Astrocyte (in vitro differentiated cells and primary cell): ENCODE measurements around the gene PIP5K1A. TPM values are rescaled to one million over a fixed set of nuclear protein-coding genes. Genes with fewer than 3 reads are reported as not detected.
A peak's percentile ranks its signal among the peaks of the same experiment; 100 is the strongest.

Source experiments
- DNase-seq: peaks from one replicate; pipeline ENCODE4 v3.0.0-alpha.2; 2010; ENCODE audit warnings: low read depth
- FAIRE-seq: peaks from 2 replicates; lab custom pipeline; 2011; peaks lifted over from hg19 to GRCh38; lab: Jason Lieb, UNC
- H2AFZ ChIP-seq: 2 replicates; pipeline ENCODE4 v1.6.0; 2012; ENCODE audit warnings: low read depth, low read length, inconsistent platforms
- H3K27ac ChIP-seq: 2 replicates; pipeline ENCODE4 v1.5.1; 2011; ENCODE audit warnings: low read depth, low read length, inconsistent platforms
- H3K27me3 ChIP-seq: 2 replicates; pipeline ENCODE4 v1.6.0; 2011; ENCODE audit warnings: low read length, inconsistent platforms; ENCODE audit not compliant: insufficient read depth
- H3K36me3 ChIP-seq: 2 replicates; pipeline ENCODE4 v1.5.1; 2011; ENCODE audit warnings: low read length, inconsistent platforms; ENCODE audit not compliant: insufficient read depth
- H3K4me1 ChIP-seq: 2 replicates; pipeline ENCODE4 v1.5.1; 2011; ENCODE audit warnings: low read length, inconsistent platforms; ENCODE audit not compliant: insufficient read depth
- H3K4me2 ChIP-seq: 2 replicates; pipeline ENCODE4 v1.6.0; 2012; ENCODE audit warnings: low read length, inconsistent platforms
- H3K4me3 ChIP-seq: 2 replicates; pipeline ENCODE4 v1.5.1; 2011; ENCODE audit warnings: low read depth, mild to moderate bottlenecking, low read length, inconsistent platforms; ENCODE audit not compliant: insufficient read depth
- H3K79me2 ChIP-seq: 2 replicates; pipeline ENCODE4 v1.6.0; 2012; ENCODE audit warnings: mild to moderate bottlenecking, low read length, inconsistent platforms; ENCODE audit not compliant: insufficient read depth
- H3K9ac ChIP-seq: 2 replicates; pipeline ENCODE4 v1.6.0; 2012; ENCODE audit warnings: mild to moderate bottlenecking, low read length, inconsistent platforms
- H3K9me3 ChIP-seq: 2 replicates; pipeline ENCODE4 v1.5.1; 2012; ENCODE audit warnings: low read depth, mild to moderate bottlenecking, low read length, inconsistent platforms; ENCODE audit not compliant: insufficient read depth
- H4K20me1 ChIP-seq: 2 replicates; pipeline ENCODE4 v1.6.0; 2012; ENCODE audit warnings: low read length, inconsistent platforms; ENCODE audit not compliant: insufficient read depth
- H3K27ac Mint-ChIP-seq: one replicate; pipeline ENCODE4 v1.8.0; 2021; ENCODE audit warnings: mild to moderate bottlenecking, mixed read lengths; ENCODE audit not compliant: unreplicated experiment
- H3K27me3 Mint-ChIP-seq: one replicate; pipeline ENCODE4 v1.8.0; 2021; ENCODE audit warnings: low read depth, mixed read lengths; ENCODE audit not compliant: unreplicated experiment
- H3K36me3 Mint-ChIP-seq: one replicate; pipeline ENCODE4 v1.8.0; 2021; ENCODE audit warnings: low read depth, mixed read lengths; ENCODE audit not compliant: unreplicated experiment
- H3K4me1 Mint-ChIP-seq: one replicate; pipeline ENCODE4 v1.8.0; 2021; ENCODE audit warnings: low read depth, mixed read lengths; ENCODE audit not compliant: unreplicated experiment
- H3K4me3 Mint-ChIP-seq: one replicate; pipeline ENCODE4 v1.8.0; 2021; ENCODE audit warnings: mild to moderate bottlenecking, moderate library complexity, mixed read lengths; ENCODE audit not compliant: unreplicated experiment
- H3K9me3 Mint-ChIP-seq: one replicate; pipeline ENCODE4 v1.8.0; 2021; ENCODE audit warnings: mild to moderate bottlenecking, mixed read lengths; ENCODE audit not compliant: unreplicated experiment
- EZH2 ChIP-seq: IDR thresholded peaks from 2 replicates; pipeline ENCODE4 v1.6.1; 2012; ENCODE audit warnings: mild to moderate bottlenecking, low read length, inconsistent platforms; ENCODE audit not compliant: insufficient read depth
- total RNA-seq: library from RNA; stranded (reverse); gene quantifications from 2 replicates; pipeline ENCODE4 v1.2.1, GENCODE V29; 2021
- TF ChIP-seq, protein P1 (sequence below): IDR thresholded peaks from 2 replicates; pipeline ENCODE4 v1.5.1; 2011; ENCODE audit warnings: low read depth, mild to moderate bottlenecking, inconsistent platforms, low read length, moderate library complexity; ENCODE audit not compliant: insufficient read depth

PIP5K1A gene
- total RNA-seq, 1 donor from 2014 or later = 121 TPM

DNA sequence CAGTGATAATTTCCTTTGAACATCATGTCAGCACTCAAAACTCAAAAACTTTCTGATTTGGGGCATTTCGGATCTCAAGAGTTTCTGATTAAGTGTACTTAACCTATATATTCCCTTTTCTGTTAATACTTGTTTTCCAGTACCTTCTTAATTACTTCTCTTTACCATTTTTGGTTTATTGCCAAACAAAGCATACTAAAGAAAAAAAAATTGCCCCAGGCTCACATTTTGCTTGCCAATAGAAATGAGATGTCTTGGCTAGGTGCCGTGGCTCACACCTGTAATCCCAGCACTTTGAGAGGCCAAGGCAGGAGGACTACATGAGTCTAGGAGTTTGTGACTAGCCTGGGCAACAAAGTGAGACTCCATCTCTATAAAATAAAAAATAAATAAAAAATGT is 61.0 kb downstream of the PIP5K1A start:
- H3K36me3 Mint-ChIP-seq = peaks cover 11% of the 10 kb centered on the region
- Histone ChIP-seq H3K79me2 (peaks cover 84% of the 10 kb centered on the region), H2AFZ (no peak overlapping the region), H3K9ac (no peak overlapping the region), H3K4me2 (no peak overlapping the region), H3K27ac (no peak overlapping the region), H3K36me3 (peaks cover 6% of the 10 kb centered on the region), H3K27me3 (no peaks in the 10 kb centered on the region), H3K9me3 (no peaks in the 10 kb centered on the region), H4K20me1 (peaks cover 61% of the 10 kb centered on the region), H3K4me1 (peaks cover 7% of the 10 kb centered on the region), H3K4me3 (no peak overlapping the region)
- no peak for FAIRE-seq
- H3K27me3 Mint-ChIP-seq = no peaks in the 10 kb centered on the region
- TF ChIP-seq EZH2 = no peak
- TF ChIP-seq, protein P1, sequence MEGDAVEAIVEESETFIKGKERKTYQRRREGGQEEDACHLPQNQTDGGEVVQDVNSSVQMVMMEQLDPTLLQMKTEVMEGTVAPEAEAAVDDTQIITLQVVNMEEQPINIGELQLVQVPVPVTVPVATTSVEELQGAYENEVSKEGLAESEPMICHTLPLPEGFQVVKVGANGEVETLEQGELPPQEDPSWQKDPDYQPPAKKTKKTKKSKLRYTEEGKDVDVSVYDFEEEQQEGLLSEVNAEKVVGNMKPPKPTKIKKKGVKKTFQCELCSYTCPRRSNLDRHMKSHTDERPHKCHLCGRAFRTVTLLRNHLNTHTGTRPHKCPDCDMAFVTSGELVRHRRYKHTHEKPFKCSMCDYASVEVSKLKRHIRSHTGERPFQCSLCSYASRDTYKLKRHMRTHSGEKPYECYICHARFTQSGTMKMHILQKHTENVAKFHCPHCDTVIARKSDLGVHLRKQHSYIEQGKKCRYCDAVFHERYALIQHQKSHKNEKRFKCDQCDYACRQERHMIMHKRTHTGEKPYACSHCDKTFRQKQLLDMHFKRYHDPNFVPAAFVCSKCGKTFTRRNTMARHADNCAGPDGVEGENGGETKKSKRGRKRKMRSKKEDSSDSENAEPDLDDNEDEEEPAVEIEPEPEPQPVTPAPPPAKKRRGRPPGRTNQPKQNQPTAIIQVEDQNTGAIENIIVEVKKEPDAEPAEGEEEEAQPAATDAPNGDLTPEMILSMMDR = no peak
- no peak overlapping the region for H3K4me3 Mint-ChIP-seq
- peaks cover 14% of the 10 kb centered on the region for H3K4me1 Mint-ChIP-seq
- H3K9me3 Mint-ChIP-seq = no peaks in the 10 kb centered on the region
- H3K27ac Mint-ChIP-seq = no peak overlapping the region
- DNase-seq = no peak

DNA sequence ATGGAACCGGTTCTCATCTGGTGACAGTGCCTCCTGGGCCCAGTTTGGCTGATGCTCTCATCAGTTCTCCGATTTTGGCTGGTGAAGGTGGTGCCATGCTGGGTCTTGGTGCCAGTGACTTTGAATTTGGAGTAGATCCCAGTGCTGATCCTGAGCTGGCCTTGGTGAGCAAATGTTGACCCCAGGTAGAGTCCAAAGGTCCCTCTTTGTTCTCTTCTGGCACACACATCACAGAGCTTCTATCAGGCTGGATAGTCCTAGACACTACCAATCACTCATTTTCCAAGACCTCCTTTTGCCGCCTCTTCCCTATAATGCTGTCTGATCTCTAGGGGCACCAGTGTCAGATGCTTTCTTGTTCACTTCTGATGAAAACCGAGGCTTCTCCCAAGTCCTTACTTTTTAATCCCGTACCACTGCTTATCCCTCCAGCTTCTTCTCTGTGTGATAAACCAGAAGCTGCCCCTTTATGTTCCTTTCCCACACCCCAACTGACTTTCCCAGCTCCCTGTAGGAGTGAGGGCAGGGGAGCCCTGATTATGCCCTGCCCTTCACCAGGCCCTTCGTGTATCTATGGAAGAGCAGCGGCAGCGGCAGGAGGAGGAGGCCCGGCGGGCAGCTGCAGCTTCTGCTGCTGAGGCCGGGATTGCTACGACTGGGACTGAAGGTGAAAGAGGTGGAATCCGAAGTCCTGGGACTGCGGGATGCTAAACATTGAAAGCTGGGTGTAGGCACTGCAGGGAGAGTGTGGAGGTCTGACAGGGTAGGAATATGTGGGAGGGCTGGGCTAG is 67.3 kb downstream of the PIP5K1A start:
- TF ChIP-seq, protein P1 = no peak
- no peak for TF ChIP-seq EZH2
- H3K9me3 Mint-ChIP-seq = no peaks in the 10 kb centered on the region
- Histone ChIP-seq H3K79me2 (peaks cover 23% of the 10 kb centered on the region), H3K4me2 (no peak overlapping the region), H3K9me3 (no peaks in the 10 kb centered on the region), H3K36me3 (peaks cover 31% of the 10 kb centered on the region), H3K9ac (no peak overlapping the region), H3K27me3 (no peaks in the 10 kb centered on the region), H3K4me1 (no peaks in the 10 kb centered on the region), H3K27ac (no peak overlapping the region), H2AFZ (no peak overlapping the region), H4K20me1 (peaks cover 15% of the 10 kb centered on the region), H3K4me3 (no peak overlapping the region)
- no peak overlapping the region for H3K27ac Mint-ChIP-seq
- peaks cover 4% of the 10 kb centered on the region for H3K4me1 Mint-ChIP-seq
- H3K4me3 Mint-ChIP-seq = no peak overlapping the region
- FAIRE-seq (no peak), DNase-seq (no peak)
- H3K36me3 Mint-ChIP-seq = peaks cover 25% of the 10 kb centered on the region
- H3K27me3 Mint-ChIP-seq = no peaks in the 10 kb centered on the region

DNA sequence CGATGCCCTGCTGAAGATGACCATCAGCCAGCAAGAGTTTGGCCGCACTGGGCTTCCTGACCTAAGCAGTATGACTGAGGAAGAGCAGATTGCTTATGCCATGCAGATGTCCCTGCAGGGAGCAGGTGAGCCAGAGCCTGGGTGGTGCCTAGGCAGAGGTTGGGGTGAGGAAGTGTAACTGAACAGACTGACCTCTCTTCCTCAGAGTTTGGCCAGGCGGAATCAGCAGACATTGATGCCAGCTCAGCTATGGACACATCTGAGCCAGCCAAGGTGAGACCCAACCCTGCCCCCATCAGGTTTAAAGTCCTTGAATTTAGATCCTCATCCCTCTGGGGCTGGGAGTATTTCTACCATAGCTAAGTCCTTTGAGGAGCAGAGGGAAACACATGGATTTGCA is 68.0 kb downstream of the PIP5K1A start:
- no peak overlapping the region for H3K4me3 Mint-ChIP-seq
- H3K36me3 Mint-ChIP-seq = peaks cover 26% of the 10 kb centered on the region
- FAIRE-seq = no peak

More for the DNA sequence above, 68.0 kb downstream of the PIP5K1A start:
- Histone ChIP-seq H3K9ac (no peak overlapping the region), H4K20me1 (peaks cover 13% of the 10 kb centered on the region), H3K4me2 (no peak overlapping the region), H3K4me1 (no peaks in the 10 kb centered on the region), H3K79me2 (peaks cover 16% of the 10 kb centered on the region), H3K4me3 (no peak overlapping the region), H3K27me3 (no peaks in the 10 kb centered on the region), H3K27ac (no peak overlapping the region), H3K9me3 (no peaks in the 10 kb centered on the region), H3K36me3 (peaks cover 31% of the 10 kb centered on the region), H2AFZ (no peak overlapping the region)
- TF ChIP-seq EZH2 = no peak
- TF ChIP-seq, protein P1 = no peak
- no peaks in the 10 kb centered on the region for H3K9me3 Mint-ChIP-seq
- no peaks in the 10 kb centered on the region for H3K27me3 Mint-ChIP-seq
- DNase-seq = no peak
- H3K27ac Mint-ChIP-seq = peak overlapping the region; percentile 34
- H3K4me1 Mint-ChIP-seq = peaks cover 4% of the 10 kb centered on the region
